Upper lobe of left lung (tissue), 4 donors: ENCODE measurements around the gene PRKCH.

ENCODE experiments used
- EP300 ChIP-seq, 4 donors: sonication (generic); formaldehyde crosslinking; IDR thresholded peaks; one replicate each; pipeline ENCODE4 v1.5.1; 2017; ENCODE audit warnings: antibody characterized with exemption in 4 of 4, control low read depth in 2 of 4
- POLR2A ChIP-seq, 4 donors: fragments of 450-650 bp; IDR thresholded peaks; one replicate each; pipeline ENCODE4 v1.5.1; 2016 to 2017; ENCODE audit warnings: antibody characterized with exemption in 4 of 4, mild to moderate bottlenecking in 2 of 4
- POLR2AphosphoS5 ChIP-seq, 2 donors: sonication (generic); formaldehyde crosslinking; IDR thresholded peaks; one replicate each; pipeline ENCODE4 v1.5.1; 2017; ENCODE audit warnings: antibody characterized with exemption in 2 of 2
- TF ChIP-seq, protein P1 (sequence below), 6 experiments: fragments of 450-650 bp in 4 of 6; fragments of 200-600 bp in 2 of 6; sonication (generic) in 2 of 6; IDR thresholded peaks; one replicate each; pipeline ENCODE4 v1.5.1; 2016 to 2019; ENCODE audit warnings: antibody characterized with exemption in 6 of 6

- TF ChIP-seq, protein P1, sequence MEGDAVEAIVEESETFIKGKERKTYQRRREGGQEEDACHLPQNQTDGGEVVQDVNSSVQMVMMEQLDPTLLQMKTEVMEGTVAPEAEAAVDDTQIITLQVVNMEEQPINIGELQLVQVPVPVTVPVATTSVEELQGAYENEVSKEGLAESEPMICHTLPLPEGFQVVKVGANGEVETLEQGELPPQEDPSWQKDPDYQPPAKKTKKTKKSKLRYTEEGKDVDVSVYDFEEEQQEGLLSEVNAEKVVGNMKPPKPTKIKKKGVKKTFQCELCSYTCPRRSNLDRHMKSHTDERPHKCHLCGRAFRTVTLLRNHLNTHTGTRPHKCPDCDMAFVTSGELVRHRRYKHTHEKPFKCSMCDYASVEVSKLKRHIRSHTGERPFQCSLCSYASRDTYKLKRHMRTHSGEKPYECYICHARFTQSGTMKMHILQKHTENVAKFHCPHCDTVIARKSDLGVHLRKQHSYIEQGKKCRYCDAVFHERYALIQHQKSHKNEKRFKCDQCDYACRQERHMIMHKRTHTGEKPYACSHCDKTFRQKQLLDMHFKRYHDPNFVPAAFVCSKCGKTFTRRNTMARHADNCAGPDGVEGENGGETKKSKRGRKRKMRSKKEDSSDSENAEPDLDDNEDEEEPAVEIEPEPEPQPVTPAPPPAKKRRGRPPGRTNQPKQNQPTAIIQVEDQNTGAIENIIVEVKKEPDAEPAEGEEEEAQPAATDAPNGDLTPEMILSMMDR (IDR thresholded peaks at IDR 0.05) = no peak
- no peak for TF ChIP-seq POLR2AphosphoS5 (IDR thresholded peaks at IDR 0.05)
- TF ChIP-seq EP300 (IDR thresholded peaks at IDR 0.05) = no peak
- no peak for TF ChIP-seq POLR2A (IDR thresholded peaks at IDR 0.05)
These were observed 180.5 kb downstream of the PRKCH start for GRCh38 chr14:61501714-61502458.
